Fibroblast of lung (primary cell): ENCODE measurements around the gene SEMA5A. TPM values are rescaled to one million over a fixed set of nuclear protein-coding genes. Genes with fewer than 3 reads are reported as not detected.

Experiments used
- DNase-seq, 2 donors: peaks; one replicate each; pipeline versions ENCODE4 v3.0.0 to v3.0.0-alpha.2; 2010; ENCODE audit warnings: low read depth in 2 of 2
- H2AFZ ChIP-seq: 2 replicates; pipeline ENCODE4 v1.5.1; 2012; ENCODE audit warnings: low read length, control low read depth, inconsistent platforms
- H3K27ac ChIP-seq: 2 replicates; pipeline ENCODE4 v1.5.1; 2011; ENCODE audit warnings: low read length, control low read depth; ENCODE audit not compliant: insufficient read depth
- H3K27me3 ChIP-seq: 2 replicates; pipeline ENCODE4 v1.5.1; 2011; ENCODE audit warnings: mild to moderate bottlenecking, low read length; ENCODE audit not compliant: control insufficient read depth, insufficient read depth
- H3K36me3 ChIP-seq: 2 replicates; pipeline ENCODE4 v1.5.1; 2011; ENCODE audit warnings: low read length; ENCODE audit not compliant: control insufficient read depth, insufficient read depth
- H3K4me1 ChIP-seq: 2 replicates; pipeline ENCODE4 v1.5.1; 2011; ENCODE audit warnings: low read length; ENCODE audit not compliant: control insufficient read depth, insufficient read depth; ENCODE audit errors: extremely low read depth
- H3K4me2 ChIP-seq: 2 replicates; pipeline ENCODE4 v1.5.1; 2011; ENCODE audit warnings: low read length, control low read depth; ENCODE audit not compliant: insufficient read depth; ENCODE audit errors: extremely low read depth
- H3K4me3 ChIP-seq, 4 experiments: fragments of 200-600 bp in 1 of 4; sonication (generic) in 1 of 4; replicated peaks in 1 of 4; 2 replicates each; pipeline ENCODE4 v1.5.1; 2011 to 2016; ENCODE audit warnings: low read length in 4 of 4, low read depth in 3 of 4, mild to moderate bottlenecking in 3 of 4, control low read depth in 2 of 4, inconsistent platforms in 1 of 4, mixed read lengths in 1 of 4; ENCODE audit not compliant: insufficient read depth in 1 of 4; ENCODE audit errors: control extremely low read depth in 1 of 4
- H3K79me2 ChIP-seq: 2 replicates; pipeline ENCODE4 v1.5.1; 2012; ENCODE audit warnings: mild to moderate bottlenecking, low read length, inconsistent platforms; ENCODE audit not compliant: control insufficient read depth, insufficient read depth
- H3K9ac ChIP-seq: 2 replicates; pipeline ENCODE4 v1.5.1; 2011; ENCODE audit warnings: mild to moderate bottlenecking, low read length, control low read depth; ENCODE audit not compliant: insufficient read depth
- H3K9me3 ChIP-seq: 2 replicates; pipeline ENCODE4 v1.5.1; 2012; ENCODE audit warnings: low read depth, low read length; ENCODE audit not compliant: control insufficient read depth, insufficient read depth
- H4K20me1 ChIP-seq: 2 replicates; pipeline ENCODE4 v1.5.1; 2011; ENCODE audit warnings: low read length; ENCODE audit not compliant: control insufficient read depth, insufficient read depth; ENCODE audit errors: extremely low read depth
- CTCF ChIP-seq, 2 donors: IDR thresholded peaks in 1 of 2; conservative IDR thresholded peaks in 1 of 2; 1 replicate in 1 of 2; 2 replicates in 1 of 2; pipeline ENCODE4 v1.5.1; 2011 to 2012; ENCODE audit warnings: low read length in 2 of 2, control low read depth in 1 of 2, inconsistent platforms in 1 of 2, low read depth in 1 of 2, mild to moderate bottlenecking in 1 of 2
- EZH2 ChIP-seq: IDR thresholded peaks from 2 replicates; pipeline ENCODE4 v1.5.1; 2012; ENCODE audit warnings: low read length, control low read depth, mild to moderate bottlenecking; ENCODE audit errors: missing control alignments
- polyA plus RNA-seq, 2 donors: library from polyadenylated mRNA; depleted of rRNA in 1 of 2; stranded (reverse) in 1 of 2; unstranded in 1 of 2; fragments of >200 nt; gene quantifications; 2 replicates each; pipeline ENCODE4 v1.2.1, GENCODE V29; 2011 to 2012; ENCODE audit warnings: missing spikeins in 1 of 2
- total RNA-seq: library from RNA; depleted of rRNA; stranded (reverse); fragments of >200 nt; gene quantifications from 2 replicates; pipeline ENCODE4 v1.2.1, GENCODE V29; 2014

Gene SEMA5A
- total and polyA plus RNA-seq, 2 donors (not counting 1 experiment from before 2014, with no cell fraction given): 30.6 to 49.0 TPM

GRCh38 chr5:9033524-9033923, 512.4 kb downstream of the SEMA5A start:
- Histone ChIP-seq H3K36me3 (no peaks in the 10 kb centered on the region), H4K20me1 (no peaks in the 10 kb centered on the region), H3K4me2 (no peak overlapping the region), H3K4me1 (peaks cover 4% of the 10 kb centered on the region), H3K9ac (no peak overlapping the region), H3K27me3 (no peaks in the 10 kb centered on the region), H3K79me2 (no peaks in the 10 kb centered on the region), H2AFZ (no peak overlapping the region), H3K27ac (no peak overlapping the region), H3K4me3 (no peak overlapping the region), H3K9me3 (no peaks in the 10 kb centered on the region)
- DNase-seq: no peak
- no peak for TF ChIP-seq CTCF (conservative IDR thresholded peaks at IDR 0.05 in 1 of 2, IDR thresholded peaks at IDR 0.05 in 1 of 2; ENCODE audit: low read depth in 1 of 2, low read length in 2 of 2)
- no peak for TF ChIP-seq EZH2

- no peaks in the 10 kb centered on the region for H3K27me3 ChIP-seq
- DNase-seq: no peak
- no peaks in the 10 kb centered on the region for H3K9me3 ChIP-seq
- no peak overlapping the region for H3K9ac ChIP-seq
- no peak overlapping the region for H3K4me3 ChIP-seq
- H3K4me1 ChIP-seq: no peaks in the 10 kb centered on the region
- no peak overlapping the region for H2AFZ ChIP-seq
- no peaks in the 10 kb centered on the region for H3K36me3 ChIP-seq
- no peaks in the 10 kb centered on the region for H4K20me1 ChIP-seq
- no peaks in the 10 kb centered on the region for H3K79me2 ChIP-seq
- H3K4me2 ChIP-seq: no peak overlapping the region
- no peak for TF ChIP-seq CTCF (conservative IDR thresholded peaks at IDR 0.05 in 1 of 2, IDR thresholded peaks at IDR 0.05 in 1 of 2; ENCODE audit: low read depth in 1 of 2, low read length in 2 of 2)
- no peak for TF ChIP-seq EZH2
- H3K27ac ChIP-seq: no peak overlapping the region
Observed at GRCh38 chr5:9025942-9026341, 519.9 kb downstream of the SEMA5A start.

GRCh38 chr5:9020996-9021395, 524.9 kb downstream of the SEMA5A start:
- no peak overlapping the region for H3K27ac ChIP-seq
- no peak overlapping the region for H3K4me3 ChIP-seq
- no peaks in the 10 kb centered on the region for H3K9me3 ChIP-seq
- H3K36me3 ChIP-seq: no peaks in the 10 kb centered on the region
- no peaks in the 10 kb centered on the region for H3K79me2 ChIP-seq
- H3K4me1 ChIP-seq: peaks cover 5% of the 10 kb centered on the region
- H4K20me1 ChIP-seq: no peaks in the 10 kb centered on the region
- no peaks in the 10 kb centered on the region for H3K27me3 ChIP-seq
- TF ChIP-seq CTCF (conservative IDR thresholded peaks at IDR 0.05 in 1 of 2, IDR thresholded peaks at IDR 0.05 in 1 of 2; ENCODE audit: low read depth in 1 of 2, low read length in 2 of 2): no peak
- H2AFZ ChIP-seq: no peak overlapping the region
- DNase-seq: no peak
- no peak overlapping the region for H3K4me2 ChIP-seq
- H3K9ac ChIP-seq: no peak overlapping the region
